HFF-Myc (cell line): ENCODE measurements around the gene YWHAE.
"Not testable (repeated sequence)": the region's sequence is repeated elsewhere in the genome, so short reads cannot be mapped to it uniquely, and the experiment has no call there.

Source experiments
- DNase-seq: peaks from one replicate; pipeline ENCODE4 v3.0.0-alpha.2; 2011; ENCODE audit warnings: low read depth; ENCODE audit errors: extremely low read depth
- H3K4me3 ChIP-seq: replicated peaks from 2 replicates; pipeline ENCODE4 v1.5.1; 2011; ENCODE audit warnings: low read depth, mild to moderate bottlenecking, control low read depth, low read length
- TF ChIP-seq, protein P1 (sequence below): IDR thresholded peaks from 2 replicates; pipeline ENCODE4 v1.5.1; 2012; ENCODE audit warnings: mild to moderate bottlenecking, low read depth, low read length, control low read depth; ENCODE audit errors: missing control alignments

YWHAE gene

GRCh38 chr17:1414001-1414574 lies 14.1 kb upstream of the YWHAE start:
- DNase-seq, result no peak
- TF ChIP-seq, protein P1, sequence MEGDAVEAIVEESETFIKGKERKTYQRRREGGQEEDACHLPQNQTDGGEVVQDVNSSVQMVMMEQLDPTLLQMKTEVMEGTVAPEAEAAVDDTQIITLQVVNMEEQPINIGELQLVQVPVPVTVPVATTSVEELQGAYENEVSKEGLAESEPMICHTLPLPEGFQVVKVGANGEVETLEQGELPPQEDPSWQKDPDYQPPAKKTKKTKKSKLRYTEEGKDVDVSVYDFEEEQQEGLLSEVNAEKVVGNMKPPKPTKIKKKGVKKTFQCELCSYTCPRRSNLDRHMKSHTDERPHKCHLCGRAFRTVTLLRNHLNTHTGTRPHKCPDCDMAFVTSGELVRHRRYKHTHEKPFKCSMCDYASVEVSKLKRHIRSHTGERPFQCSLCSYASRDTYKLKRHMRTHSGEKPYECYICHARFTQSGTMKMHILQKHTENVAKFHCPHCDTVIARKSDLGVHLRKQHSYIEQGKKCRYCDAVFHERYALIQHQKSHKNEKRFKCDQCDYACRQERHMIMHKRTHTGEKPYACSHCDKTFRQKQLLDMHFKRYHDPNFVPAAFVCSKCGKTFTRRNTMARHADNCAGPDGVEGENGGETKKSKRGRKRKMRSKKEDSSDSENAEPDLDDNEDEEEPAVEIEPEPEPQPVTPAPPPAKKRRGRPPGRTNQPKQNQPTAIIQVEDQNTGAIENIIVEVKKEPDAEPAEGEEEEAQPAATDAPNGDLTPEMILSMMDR, result no peak
- H3K4me3 ChIP-seq, result no peak overlapping the region

DNA sequence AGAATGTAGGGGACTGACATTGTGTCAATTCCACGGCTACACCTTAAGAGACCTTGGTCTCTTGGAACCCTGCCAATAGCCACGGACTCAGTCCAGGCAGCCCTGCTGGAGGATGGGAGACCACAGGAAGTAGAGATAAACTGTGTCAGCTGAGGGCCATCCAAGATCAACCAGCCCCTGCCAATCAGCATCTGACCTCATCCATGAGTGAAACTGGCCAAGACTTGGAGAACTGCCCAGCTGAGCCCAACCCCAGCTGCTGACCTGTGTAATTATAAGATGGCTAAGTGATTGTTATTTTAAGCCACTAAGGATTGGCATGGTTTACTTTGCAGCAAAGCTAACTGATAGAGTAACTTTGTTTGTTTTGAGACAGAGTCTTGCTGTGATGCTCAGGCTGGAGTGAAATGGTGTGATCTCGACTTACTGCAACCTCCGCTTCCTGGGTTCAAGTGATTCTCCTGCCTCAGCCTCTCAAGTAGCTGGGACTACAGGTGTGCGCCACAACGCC lies 13.3 kb upstream of the YWHAE start:
- peak; percentile 48 for DNase-seq
- TF ChIP-seq, protein P1, result no peak
- no peak overlapping the region for H3K4me3 ChIP-seq

GRCh38 chr17:1412185-1413110 lies 12.4 kb upstream of the YWHAE start:
- DNase-seq, result no peak
- TF ChIP-seq, protein P1, result no peak
- H3K4me3 ChIP-seq, result no peak overlapping the region

- no peak overlapping the region for H3K4me3 ChIP-seq
- no peak for DNase-seq
- TF ChIP-seq, protein P1, result no peak
These were observed 2.2 kb upstream of the YWHAE start for GRCh38 chr17:1402262-1402586.

GRCh38 chr17:1398931-1399678 lies 917 bp downstream of the YWHAE start:
- TF ChIP-seq, protein P1, result no peak
- H3K4me3 ChIP-seq, result peak overlapping the region; percentile 99
- no peak for DNase-seq

DNA sequence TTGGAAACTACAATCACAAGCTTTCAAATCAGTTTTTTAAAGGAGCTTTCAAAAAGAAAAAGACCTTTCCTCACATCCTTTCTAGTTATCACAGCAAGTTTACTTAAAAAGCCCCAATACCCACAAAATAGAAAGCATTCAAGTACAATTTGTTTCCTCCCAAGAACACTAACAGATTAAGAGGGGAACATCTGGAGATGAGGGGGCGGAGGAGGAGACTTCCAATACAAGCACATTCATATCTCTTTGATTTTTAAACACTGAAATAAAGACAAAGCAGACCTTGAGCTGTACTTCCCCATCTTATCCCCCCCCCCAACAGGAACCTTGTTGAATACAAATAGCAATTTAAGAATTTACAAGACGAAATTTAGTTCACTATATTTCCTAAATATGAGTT lies 2.0 kb downstream of the YWHAE start:
- no peak for DNase-seq
- TF ChIP-seq, protein P1, result no peak
- peak overlapping the region; percentile 99 for H3K4me3 ChIP-seq

- not testable (repeated sequence) for H3K4me3 ChIP-seq
These were observed 4.0 kb downstream of the YWHAE start for GRCh38 chr17:1395876-1396665.

More at GRCh38 chr17:1395876-1396665, 4.0 kb downstream of the YWHAE start:
- DNase-seq, result not testable (repeated sequence)
